MM.1S (cell line): ENCODE measurements around the gene NEK5.

Experiments
- DNase-seq: peaks from one replicate; pipeline ENCODE4 v3.0.0-alpha.2; 2015
- H2AFZ ChIP-seq: fragments of 300-600 bp; sonication (generic); 2 replicates; pipeline ENCODE4 v1.6.0; 2016; ENCODE audit warnings: antibody characterized with exemption, low read length
- H3F3A ChIP-seq: fragments of 300-600 bp; sonication (generic); 2 replicates; pipeline ENCODE4 v1.6.1; 2016; ENCODE audit warnings: mild to moderate bottlenecking, antibody characterized with exemption, low read length, moderate library complexity, mixed read lengths; ENCODE audit not compliant: insufficient read depth
- H3K27ac ChIP-seq: fragments of 300-600 bp; sonication (generic); 2 replicates; pipeline ENCODE4 v1.5.1; 2016; ENCODE audit warnings: mild to moderate bottlenecking, low read length
- H3K27me3 ChIP-seq: fragments of 300-600 bp; sonication (generic); replicated peaks from 2 replicates; pipeline ENCODE4 v1.6.0; 2016; ENCODE audit warnings: low read length; ENCODE audit not compliant: insufficient read depth
- H3K36me3 ChIP-seq: fragments of 300-600 bp; sonication (generic); replicated peaks from 2 replicates; pipeline ENCODE4 v1.6.1; 2016; ENCODE audit warnings: mild to moderate bottlenecking, low read length, mixed read lengths; ENCODE audit not compliant: insufficient read depth
- H3K4me1 ChIP-seq: fragments of 300-600 bp; sonication (generic); 2 replicates; pipeline ENCODE4 v1.6.1; 2016; ENCODE audit warnings: low read length, mixed read lengths
- H3K4me2 ChIP-seq: fragments of 300-600 bp; sonication (generic); 2 replicates; pipeline ENCODE4 v1.6.0; 2016; ENCODE audit warnings: low read depth, low read length
- H3K4me3 ChIP-seq: fragments of 300-600 bp; sonication (generic); 2 replicates; pipeline ENCODE4 v1.5.1; 2016; ENCODE audit warnings: low read length, mixed read lengths
- H3K79me2 ChIP-seq: fragments of 300-600 bp; sonication (generic); 2 replicates; pipeline ENCODE4 v1.6.1; 2016; ENCODE audit warnings: mixed run types, low read length, mixed read lengths
- H3K9ac ChIP-seq: fragments of 300-600 bp; sonication (generic); 2 replicates; pipeline ENCODE4 v1.6.1; 2016; ENCODE audit warnings: low read length, mixed read lengths
- H3K9me2 ChIP-seq: fragments of 300-600 bp; sonication (generic); replicated peaks from 2 replicates; pipeline ENCODE4 v1.6.1; 2016; ENCODE audit warnings: mild to moderate bottlenecking, low read length, mixed read lengths; ENCODE audit not compliant: insufficient read depth
- H3K9me3 ChIP-seq: fragments of 300-600 bp; sonication (generic); replicated peaks from 2 replicates; pipeline ENCODE4 v1.6.1; 2016; ENCODE audit warnings: mild to moderate bottlenecking, low read length, mixed read lengths; ENCODE audit not compliant: insufficient read depth
- H4K20me1 ChIP-seq: fragments of 300-600 bp; sonication (generic); 2 replicates; pipeline ENCODE4 v1.6.1; 2016; ENCODE audit warnings: mild to moderate bottlenecking, low read length, moderate library complexity, mixed read lengths; ENCODE audit not compliant: insufficient read depth
- EZH2 ChIP-seq: fragments of 300-600 bp; sonication (generic); optimal IDR thresholded peaks from 2 replicates; pipeline ENCODE3; 2017; ENCODE audit warnings: low read depth, mild to moderate bottlenecking, antibody characterized with exemption, low read length, mixed read lengths
- EZH2phosphoT487 ChIP-seq: fragments of 300-600 bp; sonication (generic); IDR thresholded peaks from 2 replicates; pipeline ENCODE4 v1.6.1; 2018; ENCODE audit warnings: antibody characterized with exemption, low read length
- TF ChIP-seq, protein P1 (sequence below): fragments of 300-600 bp; sonication (generic); IDR thresholded peaks from 2 replicates; pipeline ENCODE4 v1.5.1; 2016; ENCODE audit warnings: antibody characterized with exemption, low read length, mixed read lengths

NEK5 gene

DNA sequence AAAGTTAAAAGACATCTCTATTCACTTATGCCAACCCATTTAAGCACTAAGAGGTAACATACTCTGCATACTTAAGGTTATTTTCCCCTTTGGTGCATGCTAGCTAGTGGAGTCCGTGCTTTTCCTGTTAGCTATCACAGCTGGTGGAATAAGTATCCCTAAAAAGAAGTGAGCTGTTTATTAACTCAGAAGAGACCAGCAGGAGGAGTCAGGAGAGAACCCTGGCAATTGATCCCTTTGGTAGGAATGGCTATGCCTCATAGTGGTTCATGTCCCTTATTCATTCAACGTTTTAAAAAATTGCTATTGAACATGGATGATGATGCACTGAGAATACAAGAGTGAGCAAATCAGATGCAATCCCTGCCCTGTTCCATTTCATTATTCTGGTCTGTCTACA lies 12.4 kb upstream of the NEK5 start:
- Histone ChIP-seq H3K9me2 (no peaks in the 10 kb centered on the region), H3F3A (no peaks in the 10 kb centered on the region), H3K9ac (no peak overlapping the region), H3K4me3 (no peak overlapping the region), H3K36me3 (no peaks in the 10 kb centered on the region), H4K20me1 (no peaks in the 10 kb centered on the region), H3K9me3 (no peaks in the 10 kb centered on the region), H3K4me1 (no peaks in the 10 kb centered on the region), H2AFZ (no peak overlapping the region), H3K79me2 (no peaks in the 10 kb centered on the region), H3K27ac (no peak overlapping the region), H3K27me3 (no peaks in the 10 kb centered on the region), H3K4me2 (no peak overlapping the region)
- DNase-seq, result no peak
- TF ChIP-seq EZH2phosphoT487 (no peak), EZH2 (no peak)
- TF ChIP-seq, protein P1, sequence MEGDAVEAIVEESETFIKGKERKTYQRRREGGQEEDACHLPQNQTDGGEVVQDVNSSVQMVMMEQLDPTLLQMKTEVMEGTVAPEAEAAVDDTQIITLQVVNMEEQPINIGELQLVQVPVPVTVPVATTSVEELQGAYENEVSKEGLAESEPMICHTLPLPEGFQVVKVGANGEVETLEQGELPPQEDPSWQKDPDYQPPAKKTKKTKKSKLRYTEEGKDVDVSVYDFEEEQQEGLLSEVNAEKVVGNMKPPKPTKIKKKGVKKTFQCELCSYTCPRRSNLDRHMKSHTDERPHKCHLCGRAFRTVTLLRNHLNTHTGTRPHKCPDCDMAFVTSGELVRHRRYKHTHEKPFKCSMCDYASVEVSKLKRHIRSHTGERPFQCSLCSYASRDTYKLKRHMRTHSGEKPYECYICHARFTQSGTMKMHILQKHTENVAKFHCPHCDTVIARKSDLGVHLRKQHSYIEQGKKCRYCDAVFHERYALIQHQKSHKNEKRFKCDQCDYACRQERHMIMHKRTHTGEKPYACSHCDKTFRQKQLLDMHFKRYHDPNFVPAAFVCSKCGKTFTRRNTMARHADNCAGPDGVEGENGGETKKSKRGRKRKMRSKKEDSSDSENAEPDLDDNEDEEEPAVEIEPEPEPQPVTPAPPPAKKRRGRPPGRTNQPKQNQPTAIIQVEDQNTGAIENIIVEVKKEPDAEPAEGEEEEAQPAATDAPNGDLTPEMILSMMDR, result no peak

GRCh38 chr13:52137489-52137888 lies 8.6 kb upstream of the NEK5 start:
- no peaks in the 10 kb centered on the region for H3K36me3 ChIP-seq
- no peaks in the 10 kb centered on the region for H3K9me2 ChIP-seq
- H3K4me1 ChIP-seq, result no peaks in the 10 kb centered on the region
- no peak overlapping the region for H3K9ac ChIP-seq
- H3K27ac ChIP-seq, result no peak overlapping the region
- no peaks in the 10 kb centered on the region for H3K9me3 ChIP-seq
- no peaks in the 10 kb centered on the region for H3F3A ChIP-seq
- no peaks in the 10 kb centered on the region for H4K20me1 ChIP-seq
- H3K4me3 ChIP-seq, result no peak overlapping the region
- no peak for DNase-seq
- H3K27me3 ChIP-seq, result no peaks in the 10 kb centered on the region
- no peak overlapping the region for H3K4me2 ChIP-seq
- no peaks in the 10 kb centered on the region for H3K79me2 ChIP-seq
- H2AFZ ChIP-seq, result no peak overlapping the region
- TF ChIP-seq, protein P1, result no peak
- no peak for TF ChIP-seq EZH2
- TF ChIP-seq EZH2phosphoT487, result no peak

DNA sequence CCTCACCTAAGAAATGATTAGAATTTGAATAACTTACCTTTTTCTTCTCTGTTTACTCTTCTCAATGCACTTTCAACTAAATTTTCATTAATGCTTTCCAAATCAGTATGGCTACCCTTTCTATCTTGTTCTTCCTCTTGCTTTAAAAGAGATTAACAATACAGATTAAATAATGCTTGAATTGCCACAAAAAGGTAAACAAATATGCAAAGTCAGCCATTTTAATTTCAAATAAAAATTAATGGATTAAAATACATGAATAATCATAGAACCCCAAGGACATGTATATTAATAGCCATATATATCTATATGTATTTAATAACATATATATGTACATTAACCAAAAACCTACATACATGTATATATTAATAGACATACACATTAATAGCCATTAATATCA lies 7.9 kb upstream of the NEK5 start:
- Histone ChIP-seq H3K36me3 (no peaks in the 10 kb centered on the region), H3K9me3 (no peaks in the 10 kb centered on the region)
- TF ChIP-seq, protein P1, result no peak
- TF ChIP-seq EZH2phosphoT487 (no peak), EZH2 (no peak)

More for the DNA sequence above, 7.9 kb upstream of the NEK5 start:
- Histone ChIP-seq H3K4me2 (no peak overlapping the region), H3K79me2 (no peaks in the 10 kb centered on the region), H3K27me3 (no peaks in the 10 kb centered on the region), H3K27ac (no peak overlapping the region), H3K4me3 (no peak overlapping the region), H3F3A (no peaks in the 10 kb centered on the region), H3K9ac (no peak overlapping the region), H4K20me1 (no peaks in the 10 kb centered on the region), H3K9me2 (no peaks in the 10 kb centered on the region), H3K4me1 (no peaks in the 10 kb centered on the region), H2AFZ (no peak overlapping the region)
- DNase-seq, result no peak
